GM13976 (cell line): ENCODE measurements around the gene BMP8B.

Experiments used
- DNase-seq: peaks from one replicate; pipeline ENCODE4 v3.0.0; 2012; ENCODE audit warnings: low spot score
- CTCF ChIP-seq: IDR thresholded peaks from 2 replicates; pipeline ENCODE4 v1.5.1; 2012; ENCODE audit warnings: borderline replicate concordance, mild to moderate bottlenecking; ENCODE audit not compliant: insufficient read depth; ENCODE audit errors: extremely low read depth, missing control alignments, control extremely low read depth
- in situ Hi-C: fragments of 300-500 bp; cut with MboI; formaldehyde crosslinking; loops from one replicate; pipeline ENCODE4 v1.12.0; 2022; ENCODE audit warnings: low sequenced_read_pairs, mixed read lengths, inconsistent platforms; ENCODE audit not compliant: unreplicated experiment

Gene BMP8B

GRCh38 chr1:39726600-39726999 is 62.1 kb downstream of the BMP8B start:
- in situ Hi-C loops: no loop called here
- no peak for TF ChIP-seq CTCF
- no peak for DNase-seq

GRCh38 chr1:39722495-39722894 is 66.2 kb downstream of the BMP8B start:
- in situ Hi-C loops: loop anchor here (25.0 kb wide), 1 partner anchor 610 kb away; no protein-coding TSS in a partner anchor
- no peak for DNase-seq
- TF ChIP-seq CTCF: no peak

- no peak for TF ChIP-seq CTCF
- in situ Hi-C loops: loop anchor here (25.0 kb wide), 1 partner anchor 609 kb away; no protein-coding TSS in a partner anchor
- no peak for DNase-seq
These were observed 67.0 kb downstream of the BMP8B start for GRCh38 chr1:39721664-39722063.

- DNase-seq: peak; percentile 46
- peak; percentile 35 for TF ChIP-seq CTCF
- in situ Hi-C loops: loop anchor here (25.0 kb wide), 1 partner anchor 608 kb away; no protein-coding TSS in a partner anchor
These were observed 68.3 kb downstream of the BMP8B start for GRCh38 chr1:39720094-39720999.

GRCh38 chr1:39717809-39718208 is 70.9 kb downstream of the BMP8B start:
- in situ Hi-C loops: loop anchor here (25.0 kb wide), 1 partner anchor 606 kb away; no protein-coding TSS in a partner anchor
- TF ChIP-seq CTCF: no peak
- no peak for DNase-seq

- TF ChIP-seq CTCF: no peak
- DNase-seq: no peak
- in situ Hi-C loops: loop anchor here (25.0 kb wide), 1 partner anchor 601 kb away; no protein-coding TSS in a partner anchor
These were observed 75.1 kb downstream of the BMP8B start for GRCh38 chr1:39713557-39713956.

GRCh38 chr1:39711966-39712340 is 76.7 kb downstream of the BMP8B start:
- in situ Hi-C loops: loop anchor here (25.0 kb wide), 1 partner anchor 600 kb away; no protein-coding TSS in a partner anchor
- no peak for TF ChIP-seq CTCF
- no peak for DNase-seq
